GM23338 (cell line): ENCODE data around the gene WDR91. TPM values are rescaled to one million over a fixed set of nuclear protein-coding genes. Genes with fewer than 3 reads are reported as not detected.
A peak's percentile ranks its signal among the peaks of the same experiment; 100 is the strongest.

Experiments
- ATAC-seq: fragments of 200-7000 bp; cut with Tn5 transposase; 3 replicates; pipeline ENCODE4 v1.9.1; 2020
- DNase-seq: peaks from one replicate; pipeline ENCODE4 v3.0.0-alpha.2; 2015; ENCODE audit warnings: low spot score
- H2AFZ ChIP-seq: fragments of 200-600 bp; sonication (generic); 2 replicates; pipeline ENCODE4 v1.8.0; 2016; ENCODE audit warnings: antibody characterized with exemption, mild to moderate bottlenecking, moderate library complexity
- H3F3A ChIP-seq: fragments of 200-600 bp; sonication (generic); replicated peaks from 2 replicates; pipeline ENCODE4 v1.8.0; 2017; ENCODE audit warnings: antibody characterized with exemption, mixed run types, low read depth
- H3K27ac ChIP-seq: fragments of 200-600 bp; sonication (generic); 2 replicates; pipeline ENCODE4 v1.6.1; 2016; ENCODE audit warnings: low read depth
- H3K27me3 ChIP-seq: fragments of 200-600 bp; sonication (generic); 2 replicates; pipeline ENCODE4 v1.8.0; 2016; ENCODE audit warnings: mild to moderate bottlenecking, mixed run types, moderate library complexity; ENCODE audit not compliant: insufficient read depth
- H3K36me3 ChIP-seq: fragments of 200-600 bp; sonication (generic); 2 replicates; pipeline ENCODE4 v1.8.0; 2016; ENCODE audit warnings: mild to moderate bottlenecking; ENCODE audit not compliant: insufficient read depth
- H3K4me1 ChIP-seq: fragments of 200-600 bp; sonication (generic); 2 replicates; pipeline ENCODE4 v1.8.0; 2016; ENCODE audit warnings: mild to moderate bottlenecking, moderate library complexity; ENCODE audit not compliant: insufficient read depth
- H3K4me2 ChIP-seq: fragments of 200-600 bp; sonication (generic); 2 replicates; pipeline ENCODE4 v1.7.1; 2017; ENCODE audit warnings: mixed run types
- H3K4me3 ChIP-seq: fragments of 200-600 bp; sonication (generic); 2 replicates; pipeline ENCODE4 v1.6.1; 2016; ENCODE audit warnings: mixed run types
- H3K79me2 ChIP-seq: fragments of 200-600 bp; sonication (generic); replicated peaks from 2 replicates; pipeline ENCODE4 v1.8.0; 2017; ENCODE audit warnings: mild to moderate bottlenecking; ENCODE audit not compliant: insufficient read depth
- H3K9me2 ChIP-seq: fragments of 200-600 bp; sonication (generic); 2 replicates; pipeline ENCODE4 v1.8.0; 2017; ENCODE audit not compliant: insufficient read depth
- H4K20me1 ChIP-seq: fragments of 200-600 bp; sonication (generic); replicated peaks from 2 replicates; pipeline ENCODE4 v1.8.0; 2017; ENCODE audit warnings: mild to moderate bottlenecking; ENCODE audit not compliant: insufficient read depth
- H3K27ac Mint-ChIP-seq: 2 replicates; pipeline ENCODE4 v1.8.0; 2020; ENCODE audit warnings: inconsistent platforms, mild to moderate bottlenecking, moderate library complexity, mixed read lengths
- H3K27me3 Mint-ChIP-seq: 3 replicates; pipeline ENCODE4 v1.8.0; 2022; ENCODE audit warnings: low read depth, mild to moderate bottlenecking, moderate library complexity, mixed read lengths, inconsistent platforms; ENCODE audit not compliant: insufficient read depth, poor library complexity
- H3K36me3 Mint-ChIP-seq: 3 replicates; pipeline ENCODE4 v1.8.0; 2021; ENCODE audit warnings: low read depth, mild to moderate bottlenecking, inconsistent platforms, moderate library complexity, mixed read lengths
- H3K4me1 Mint-ChIP-seq: 3 replicates; pipeline ENCODE4 v1.8.0; 2020; ENCODE audit warnings: mild to moderate bottlenecking, inconsistent platforms, mixed read lengths
- H3K4me3 Mint-ChIP-seq: 3 replicates; pipeline ENCODE4 v1.8.0; 2021; ENCODE audit warnings: moderate library complexity, mild to moderate bottlenecking, inconsistent platforms, mixed read lengths
- H3K9me3 Mint-ChIP-seq: 3 replicates; pipeline ENCODE4 v1.8.0; 2020; ENCODE audit warnings: moderate library complexity, mild to moderate bottlenecking, inconsistent platforms, mixed read lengths
- CREB1 ChIP-seq: fragments of 250-450 bp; sonication (Bioruptor Pico); IDR thresholded peaks from 2 replicates; pipeline ENCODE4 v1.5.0; 2020; ENCODE audit warnings: low read depth, mild to moderate bottlenecking, moderate library complexity
- EZH2 ChIP-seq: fragments of 200-600 bp; sonication (generic); IDR thresholded peaks from one replicate; pipeline ENCODE4 v1.8.0; 2017; ENCODE audit warnings: antibody characterized with exemption, mild to moderate bottlenecking, low read depth; ENCODE audit not compliant: unreplicated experiment
- POLR2AphosphoS5 ChIP-seq: IDR thresholded peaks from 2 replicates; pipeline ENCODE4 v1.6.1; 2016; ENCODE audit warnings: antibody characterized with exemption, low read depth
- ZNF114 ChIP-seq: fragments of 250-450 bp; sonication (Bioruptor Pico); IDR thresholded peaks from 2 replicates; pipeline ENCODE4 v1.5.0; 2020; ENCODE audit warnings: mild to moderate bottlenecking, moderate library complexity
- ZNF331 ChIP-seq: fragments of 250-450 bp; sonication (Bioruptor Pico); IDR thresholded peaks from 2 replicates; pipeline ENCODE4 v1.5.0; 2020; ENCODE audit warnings: low read depth, mild to moderate bottlenecking, moderate library complexity
- polyA plus RNA-seq: library from polyadenylated mRNA; unstranded; fragments of >200 nt; fragmentation: Nextera tagmentation; extraction: Ambion mirVana; gene quantifications from 2 replicates; pipeline ENCODE4 v1.2.1, GENCODE V29; 2016
- total RNA-seq: library from RNA; depleted of rRNA; stranded (reverse); fragments of >200 nt; shearing (Covaris generic); gene quantifications from 2 replicates; pipeline ENCODE4 v1.2.3, GENCODE V29; 2014
- TF ChIP-seq, protein P1 (sequence below): IDR thresholded peaks from 2 replicates; pipeline ENCODE4 v1.6.1; 2016; ENCODE audit warnings: antibody characterized with exemption
- TF ChIP-seq, protein P2 (sequence below): fragments of 250-450 bp; sonication (Bioruptor Pico); IDR thresholded peaks from 2 replicates; pipeline ENCODE4 v1.5.0; 2020; ENCODE audit warnings: mild to moderate bottlenecking, moderate library complexity
- TF ChIP-seq, protein P3 (sequence below): IDR thresholded peaks from one replicate; pipeline ENCODE4 v1.6.1; 2018; ENCODE audit warnings: antibody characterized with exemption; ENCODE audit not compliant: unreplicated experiment

Gene WDR91
- total and polyA plus RNA-seq, 2 experiments from 2014 or later, result 5.8 to 32.6 TPM

DNA sequence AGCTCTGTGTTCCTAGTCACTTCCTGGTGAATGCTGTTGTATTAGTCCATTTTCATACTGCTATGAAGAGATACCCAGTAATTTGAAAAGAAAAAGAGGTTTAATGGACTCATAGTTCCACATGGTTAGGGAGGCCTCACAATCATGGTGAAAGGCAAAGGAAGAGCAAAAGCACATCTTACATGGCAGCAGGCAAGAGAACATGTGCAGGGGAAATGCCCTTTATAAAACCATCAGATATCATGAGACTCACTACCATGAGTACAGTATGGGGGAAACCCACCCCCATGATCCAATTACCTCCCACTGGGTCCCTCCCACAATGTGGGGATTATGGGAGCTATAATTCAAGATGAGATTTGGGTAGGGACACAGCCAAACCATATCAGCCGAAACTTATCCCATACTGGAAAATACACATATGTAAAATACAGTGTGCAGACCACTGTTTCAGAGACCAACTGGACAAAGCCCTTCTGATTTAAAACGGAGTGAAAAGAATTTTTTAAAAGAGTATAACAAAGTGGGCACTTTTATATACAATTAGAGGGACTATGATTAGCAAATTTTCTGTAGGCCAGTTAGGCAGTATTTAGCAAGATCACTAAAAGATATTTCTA, 48.8 kb downstream of the WDR91 start:
- Histone ChIP-seq H3K79me2 (no peaks in the 10 kb centered on the region; the same call in 1 of the 2 replicates), H3K36me3 (peaks cover 13% of the 10 kb centered on the region; the same call in 1 of the 2 replicates), H3K4me1 (peaks cover 23% of the 10 kb centered on the region), H3K27me3 (no peaks in the 10 kb centered on the region), H3K4me3 (no peak overlapping the region), H3K27ac (no peak overlapping the region), H3F3A (no peaks in the 10 kb centered on the region), H3K4me2 (no peak overlapping the region), H4K20me1 (peaks cover 4% of the 10 kb centered on the region; the same call in 1 of the 2 replicates), H3K9me2 (peaks cover 4% of the 10 kb centered on the region; the same call in 1 of the 2 replicates), H2AFZ (no peak overlapping the region)
- DNase-seq, result no peak
- H3K27me3 Mint-ChIP-seq, result peaks cover 10% of the 10 kb centered on the region
- peaks cover 56% of the 10 kb centered on the region for H3K9me3 Mint-ChIP-seq
- no peak overlapping the region for H3K27ac Mint-ChIP-seq
- no peak for ATAC-seq
- no peak overlapping the region for H3K4me3 Mint-ChIP-seq
- H3K4me1 Mint-ChIP-seq, result peaks cover 22% of the 10 kb centered on the region
- peaks cover 96% of the 10 kb centered on the region for H3K36me3 Mint-ChIP-seq
- no peak for TF ChIP-seq POLR2AphosphoS5
- no peak for TF ChIP-seq ZNF114 (CRISPR knock-in tag)
- TF ChIP-seq ZNF331, result no peak
- no peak for TF ChIP-seq CREB1
- TF ChIP-seq, protein P1, sequence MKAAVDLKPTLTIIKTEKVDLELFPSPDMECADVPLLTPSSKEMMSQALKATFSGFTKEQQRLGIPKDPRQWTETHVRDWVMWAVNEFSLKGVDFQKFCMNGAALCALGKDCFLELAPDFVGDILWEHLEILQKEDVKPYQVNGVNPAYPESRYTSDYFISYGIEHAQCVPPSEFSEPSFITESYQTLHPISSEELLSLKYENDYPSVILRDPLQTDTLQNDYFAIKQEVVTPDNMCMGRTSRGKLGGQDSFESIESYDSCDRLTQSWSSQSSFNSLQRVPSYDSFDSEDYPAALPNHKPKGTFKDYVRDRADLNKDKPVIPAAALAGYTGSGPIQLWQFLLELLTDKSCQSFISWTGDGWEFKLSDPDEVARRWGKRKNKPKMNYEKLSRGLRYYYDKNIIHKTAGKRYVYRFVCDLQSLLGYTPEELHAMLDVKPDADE, result no peak

DNA sequence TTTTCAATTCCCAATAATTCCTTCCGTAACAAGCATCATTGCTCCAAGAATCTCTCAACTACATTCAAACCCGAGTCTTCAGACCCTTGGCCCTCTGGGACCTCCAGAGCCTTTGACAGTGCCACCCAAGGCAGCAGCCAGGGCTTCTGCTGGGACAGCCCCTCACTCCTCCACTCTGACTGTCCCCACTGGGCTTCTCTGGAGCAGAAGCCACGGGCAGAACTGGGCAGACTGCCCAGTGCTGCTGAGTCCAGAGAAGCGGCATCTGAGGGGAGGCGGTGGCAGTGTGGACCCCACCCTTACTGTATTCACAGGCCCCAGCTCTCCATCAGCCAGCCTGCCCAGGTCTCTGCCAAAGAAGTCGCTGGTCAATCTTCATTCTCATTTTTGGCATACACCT, 49.7 kb downstream of the WDR91 start:
- Histone ChIP-seq H3K27me3 (no peaks in the 10 kb centered on the region), H3F3A (no peaks in the 10 kb centered on the region), H3K79me2 (no peaks in the 10 kb centered on the region), H3K27ac (no peak overlapping the region), H2AFZ (no peak overlapping the region), H3K4me3 (no peak overlapping the region), H3K36me3 (peaks cover 14% of the 10 kb centered on the region; the same call in 1 of the 2 replicates), H3K4me1 (peaks cover 23% of the 10 kb centered on the region), H3K9me2 (peaks cover 4% of the 10 kb centered on the region; the same call in 1 of the 2 replicates), H4K20me1 (peaks cover 4% of the 10 kb centered on the region; the same call in 1 of the 2 replicates), H3K4me2 (no peak overlapping the region)
- no peak for TF ChIP-seq EZH2
- TF ChIP-seq, protein P2, sequence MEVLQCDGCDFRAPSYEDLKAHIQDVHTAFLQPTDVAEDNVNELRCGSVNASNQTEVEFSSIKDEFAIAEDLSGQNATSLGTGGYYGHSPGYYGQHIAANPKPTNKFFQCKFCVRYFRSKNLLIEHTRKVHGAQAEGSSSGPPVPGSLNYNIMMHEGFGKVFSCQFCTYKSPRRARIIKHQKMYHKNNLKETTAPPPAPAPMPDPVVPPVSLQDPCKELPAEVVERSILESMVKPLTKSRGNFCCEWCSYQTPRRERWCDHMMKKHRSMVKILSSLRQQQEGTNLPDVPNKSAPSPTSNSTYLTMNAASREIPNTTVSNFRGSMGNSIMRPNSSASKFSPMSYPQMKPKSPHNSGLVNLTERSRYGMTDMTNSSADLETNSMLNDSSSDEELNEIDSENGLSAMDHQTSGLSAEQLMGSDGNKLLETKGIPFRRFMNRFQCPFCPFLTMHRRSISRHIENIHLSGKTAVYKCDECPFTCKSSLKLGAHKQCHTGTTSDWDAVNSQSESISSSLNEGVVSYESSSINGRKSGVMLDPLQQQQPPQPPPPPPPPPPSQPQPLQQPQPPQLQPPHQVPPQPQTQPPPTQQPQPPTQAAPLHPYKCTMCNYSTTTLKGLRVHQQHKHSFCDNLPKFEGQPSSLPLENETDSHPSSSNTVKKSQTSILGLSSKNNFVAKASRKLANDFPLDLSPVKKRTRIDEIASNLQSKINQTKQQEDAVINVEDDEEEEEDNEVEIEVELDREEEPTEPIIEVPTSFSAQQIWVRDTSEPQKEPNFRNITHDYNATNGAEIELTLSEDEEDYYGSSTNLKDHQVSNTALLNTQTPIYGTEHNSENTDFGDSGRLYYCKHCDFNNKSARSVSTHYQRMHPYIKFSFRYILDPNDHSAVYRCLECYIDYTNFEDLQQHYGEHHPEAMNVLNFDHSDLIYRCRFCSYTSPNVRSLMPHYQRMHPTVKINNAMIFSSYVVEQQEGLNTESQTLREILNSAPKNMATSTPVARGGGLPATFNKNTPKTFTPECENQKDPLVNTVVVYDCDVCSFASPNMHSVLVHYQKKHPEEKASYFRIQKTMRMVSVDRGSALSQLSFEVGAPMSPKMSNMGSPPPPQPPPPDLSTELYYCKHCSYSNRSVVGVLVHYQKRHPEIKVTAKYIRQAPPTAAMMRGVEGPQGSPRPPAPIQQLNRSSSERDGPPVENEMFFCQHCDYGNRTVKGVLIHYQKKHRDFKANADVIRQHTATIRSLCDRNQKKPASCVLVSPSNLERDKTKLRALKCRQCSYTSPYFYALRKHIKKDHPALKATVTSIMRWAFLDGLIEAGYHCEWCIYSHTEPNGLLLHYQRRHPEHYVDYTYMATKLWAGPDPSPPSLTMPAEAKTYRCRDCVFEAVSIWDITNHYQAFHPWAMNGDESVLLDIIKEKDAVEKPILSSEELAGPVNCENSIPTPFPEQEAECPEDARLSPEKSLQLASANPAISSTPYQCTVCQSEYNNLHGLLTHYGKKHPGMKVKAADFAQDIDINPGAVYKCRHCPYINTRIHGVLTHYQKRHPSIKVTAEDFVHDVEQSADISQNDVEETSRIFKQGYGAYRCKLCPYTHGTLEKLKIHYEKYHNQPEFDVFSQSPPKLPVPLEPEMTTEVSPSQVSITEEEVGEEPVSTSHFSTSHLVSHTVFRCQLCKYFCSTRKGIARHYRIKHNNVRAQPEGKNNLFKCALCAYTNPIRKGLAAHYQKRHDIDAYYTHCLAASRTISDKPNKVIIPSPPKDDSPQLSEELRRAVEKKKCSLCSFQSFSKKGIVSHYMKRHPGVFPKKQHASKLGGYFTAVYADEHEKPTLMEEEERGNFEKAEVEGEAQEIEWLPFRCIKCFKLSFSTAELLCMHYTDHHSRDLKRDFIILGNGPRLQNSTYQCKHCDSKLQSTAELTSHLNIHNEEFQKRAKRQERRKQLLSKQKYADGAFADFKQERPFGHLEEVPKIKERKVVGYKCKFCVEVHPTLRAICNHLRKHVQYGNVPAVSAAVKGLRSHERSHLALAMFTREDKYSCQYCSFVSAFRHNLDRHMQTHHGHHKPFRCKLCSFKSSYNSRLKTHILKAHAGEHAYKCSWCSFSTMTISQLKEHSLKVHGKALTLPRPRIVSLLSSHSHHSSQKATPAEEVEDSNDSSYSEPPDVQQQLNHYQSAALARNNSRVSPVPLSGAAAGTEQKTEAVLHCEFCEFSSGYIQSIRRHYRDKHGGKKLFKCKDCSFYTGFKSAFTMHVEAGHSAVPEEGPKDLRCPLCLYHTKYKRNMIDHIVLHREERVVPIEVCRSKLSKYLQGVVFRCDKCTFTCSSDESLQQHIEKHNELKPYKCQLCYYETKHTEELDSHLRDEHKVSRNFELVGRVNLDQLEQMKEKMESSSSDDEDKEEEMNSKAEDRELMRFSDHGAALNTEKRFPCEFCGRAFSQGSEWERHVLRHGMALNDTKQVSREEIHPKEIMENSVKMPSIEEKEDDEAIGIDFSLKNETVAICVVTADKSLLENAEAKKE (CRISPR knock-in tag), result no peak
- TF ChIP-seq POLR2AphosphoS5, result no peak
- no peak for TF ChIP-seq ZNF114 (CRISPR knock-in tag)
- TF ChIP-seq, protein P3, sequence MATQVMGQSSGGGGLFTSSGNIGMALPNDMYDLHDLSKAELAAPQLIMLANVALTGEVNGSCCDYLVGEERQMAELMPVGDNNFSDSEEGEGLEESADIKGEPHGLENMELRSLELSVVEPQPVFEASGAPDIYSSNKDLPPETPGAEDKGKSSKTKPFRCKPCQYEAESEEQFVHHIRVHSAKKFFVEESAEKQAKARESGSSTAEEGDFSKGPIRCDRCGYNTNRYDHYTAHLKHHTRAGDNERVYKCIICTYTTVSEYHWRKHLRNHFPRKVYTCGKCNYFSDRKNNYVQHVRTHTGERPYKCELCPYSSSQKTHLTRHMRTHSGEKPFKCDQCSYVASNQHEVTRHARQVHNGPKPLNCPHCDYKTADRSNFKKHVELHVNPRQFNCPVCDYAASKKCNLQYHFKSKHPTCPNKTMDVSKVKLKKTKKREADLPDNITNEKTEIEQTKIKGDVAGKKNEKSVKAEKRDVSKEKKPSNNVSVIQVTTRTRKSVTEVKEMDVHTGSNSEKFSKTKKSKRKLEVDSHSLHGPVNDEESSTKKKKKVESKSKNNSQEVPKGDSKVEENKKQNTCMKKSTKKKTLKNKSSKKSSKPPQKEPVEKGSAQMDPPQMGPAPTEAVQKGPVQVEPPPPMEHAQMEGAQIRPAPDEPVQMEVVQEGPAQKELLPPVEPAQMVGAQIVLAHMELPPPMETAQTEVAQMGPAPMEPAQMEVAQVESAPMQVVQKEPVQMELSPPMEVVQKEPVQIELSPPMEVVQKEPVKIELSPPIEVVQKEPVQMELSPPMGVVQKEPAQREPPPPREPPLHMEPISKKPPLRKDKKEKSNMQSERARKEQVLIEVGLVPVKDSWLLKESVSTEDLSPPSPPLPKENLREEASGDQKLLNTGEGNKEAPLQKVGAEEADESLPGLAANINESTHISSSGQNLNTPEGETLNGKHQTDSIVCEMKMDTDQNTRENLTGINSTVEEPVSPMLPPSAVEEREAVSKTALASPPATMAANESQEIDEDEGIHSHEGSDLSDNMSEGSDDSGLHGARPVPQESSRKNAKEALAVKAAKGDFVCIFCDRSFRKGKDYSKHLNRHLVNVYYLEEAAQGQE, result no peak
- H3K4me3 Mint-ChIP-seq, result no peak overlapping the region
- ATAC-seq (no peak), DNase-seq (no peak)
- peaks cover 20% of the 10 kb centered on the region for H3K4me1 Mint-ChIP-seq
- peak overlapping the region; percentile 62; the same call in 1 of the 2 replicates for H3K27ac Mint-ChIP-seq
- peaks cover 65% of the 10 kb centered on the region for H3K9me3 Mint-ChIP-seq
- H3K36me3 Mint-ChIP-seq, result peaks cover 96% of the 10 kb centered on the region
- peaks cover 7% of the 10 kb centered on the region for H3K27me3 Mint-ChIP-seq
